NCI-H187 treated with DMSO at 0.1 percent for 48 hours (cell line): ENCODE data around the gene XKR3.
"Not testable (repeated sequence)": the region's sequence is repeated elsewhere in the genome, so short reads cannot be mapped to it uniquely, and the experiment has no call there.

Source experiments
- DNase-seq: peaks from one replicate; lab custom pipeline; 2025; lab: John Stamatoyannopoulos, UW

The XKR3 gene

DNA sequence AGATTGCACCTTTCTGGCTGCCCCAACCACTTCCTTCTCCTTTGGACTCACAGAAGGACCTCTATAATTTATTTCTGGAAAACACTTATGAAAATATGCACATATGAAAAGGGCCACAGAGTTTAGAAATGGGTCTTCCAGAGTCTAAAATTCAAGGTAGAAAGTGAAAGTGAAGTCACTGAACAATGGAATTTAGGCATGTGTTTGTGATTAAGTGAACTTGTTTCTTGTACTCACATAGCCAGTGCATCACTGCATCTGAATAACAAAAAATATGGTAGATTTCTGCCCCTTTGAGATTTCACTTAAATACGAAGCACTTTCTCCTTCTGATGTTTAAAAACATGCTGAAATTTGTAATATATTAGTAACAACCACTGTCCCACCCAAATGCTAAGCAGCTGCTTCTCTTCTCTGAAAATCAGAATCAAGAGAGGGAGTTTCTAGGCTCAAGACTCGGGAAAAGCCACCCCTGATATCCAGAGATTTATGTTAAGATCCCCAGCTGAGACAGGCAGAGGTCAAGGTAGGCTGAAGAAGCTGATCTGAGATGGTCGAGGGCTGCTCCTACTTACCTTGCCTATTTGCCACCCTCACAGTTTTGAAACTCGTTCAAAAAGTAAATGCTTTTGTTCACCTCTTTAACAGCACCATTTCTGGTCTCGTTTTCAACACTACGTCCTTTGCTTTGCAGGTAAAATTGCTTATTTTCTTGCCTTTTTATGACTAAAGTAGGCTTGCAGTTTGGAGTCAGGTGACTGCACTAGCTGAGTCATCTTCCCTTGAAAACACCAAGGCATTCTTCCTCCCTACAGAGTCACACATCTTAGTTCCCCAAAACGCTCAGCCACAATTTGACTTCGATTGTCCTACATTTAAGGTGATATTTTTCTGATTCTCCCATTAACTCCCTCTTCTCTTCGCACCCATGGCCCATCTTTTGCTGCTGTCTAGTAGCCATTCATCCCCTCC, at the start of gene XKR3:
XKR3 (minus strand) TSS at position 696 of the 972 bp plus-strand sequence. CDS start 17,338 bp downstream, outside the sequence.
- DNase-seq, result no peak

DNA sequence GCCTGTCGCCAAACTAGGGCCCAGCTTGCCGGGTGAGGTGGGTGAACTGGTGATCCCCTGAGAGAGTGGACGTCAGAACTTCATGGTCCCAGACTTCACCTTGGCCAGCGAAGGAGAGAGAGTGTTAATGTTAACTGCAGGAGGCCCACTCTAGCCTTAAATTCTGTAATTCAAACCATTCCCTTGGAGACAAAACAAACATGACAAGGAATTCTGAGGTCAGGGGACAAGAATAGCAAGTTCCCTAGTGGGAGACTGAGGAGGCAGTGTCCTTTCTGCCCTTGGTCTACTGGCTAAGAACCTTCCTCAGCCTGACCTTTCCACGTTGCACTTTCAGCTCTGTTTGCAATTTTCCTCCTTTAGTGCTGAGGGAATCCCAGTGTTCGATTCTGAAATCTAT, 44.4 kb upstream of the XKR3 start:
- not testable (repeated sequence) for DNase-seq

DNA sequence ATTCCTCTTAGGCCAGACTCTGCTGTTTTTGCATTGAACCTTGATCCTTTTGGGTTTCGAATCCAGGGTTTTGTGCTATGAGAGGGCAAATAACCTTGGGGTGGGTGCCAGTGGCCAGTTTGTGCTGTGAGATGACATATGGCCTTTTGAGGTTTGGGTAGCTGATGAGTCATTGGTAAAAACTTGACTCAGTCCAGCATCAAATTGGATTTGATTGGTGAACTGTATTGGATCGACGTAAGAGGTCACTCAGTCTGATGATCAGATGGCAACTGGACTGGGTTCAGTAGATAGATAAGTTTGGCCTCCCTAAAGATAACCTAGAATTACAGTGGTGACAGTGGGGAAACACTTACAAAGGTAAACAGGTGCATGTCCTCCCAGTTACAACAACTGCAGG, 41.0 kb upstream of the XKR3 start:
- no peak for DNase-seq

DNA sequence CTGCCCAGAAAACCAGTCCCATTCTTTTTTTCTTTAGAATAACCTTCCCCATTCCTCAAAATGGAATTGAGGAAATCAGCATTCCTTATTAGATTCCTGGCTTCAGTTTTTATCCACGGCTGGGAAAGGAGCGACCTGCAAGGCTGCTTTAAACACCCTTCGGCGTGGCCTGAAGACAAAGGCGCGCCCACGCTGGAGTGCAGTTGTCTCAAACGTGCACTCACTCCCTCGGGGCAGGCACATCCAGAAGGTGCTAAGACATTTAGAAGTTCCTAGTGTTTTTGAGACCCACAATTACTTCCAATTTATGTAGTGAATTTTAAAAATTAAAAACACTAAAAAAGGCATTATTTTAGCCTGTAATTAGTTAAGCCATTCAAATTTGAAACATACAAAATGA, 31.6 kb upstream of the XKR3 start:
- DNase-seq, result not testable (repeated sequence)

DNA sequence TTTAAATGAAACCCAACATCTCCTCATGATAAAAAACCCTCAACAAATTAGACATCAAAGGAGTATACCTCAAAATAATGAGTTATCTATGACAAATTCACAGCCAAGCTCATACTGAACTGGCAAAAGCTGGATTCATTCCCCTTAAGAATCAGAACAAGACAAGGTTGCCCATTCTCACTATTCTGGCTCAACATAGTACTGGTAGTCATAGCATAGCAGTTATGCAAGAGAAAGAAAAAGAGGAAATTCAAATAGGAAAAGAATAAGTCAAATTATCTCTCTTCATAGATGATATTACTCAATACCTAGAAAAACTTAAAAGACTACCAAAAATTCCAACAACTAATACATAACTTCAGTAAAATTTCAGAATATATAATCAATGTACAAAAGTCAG, 29.4 kb upstream of the XKR3 start:
- no peak for DNase-seq

DNA sequence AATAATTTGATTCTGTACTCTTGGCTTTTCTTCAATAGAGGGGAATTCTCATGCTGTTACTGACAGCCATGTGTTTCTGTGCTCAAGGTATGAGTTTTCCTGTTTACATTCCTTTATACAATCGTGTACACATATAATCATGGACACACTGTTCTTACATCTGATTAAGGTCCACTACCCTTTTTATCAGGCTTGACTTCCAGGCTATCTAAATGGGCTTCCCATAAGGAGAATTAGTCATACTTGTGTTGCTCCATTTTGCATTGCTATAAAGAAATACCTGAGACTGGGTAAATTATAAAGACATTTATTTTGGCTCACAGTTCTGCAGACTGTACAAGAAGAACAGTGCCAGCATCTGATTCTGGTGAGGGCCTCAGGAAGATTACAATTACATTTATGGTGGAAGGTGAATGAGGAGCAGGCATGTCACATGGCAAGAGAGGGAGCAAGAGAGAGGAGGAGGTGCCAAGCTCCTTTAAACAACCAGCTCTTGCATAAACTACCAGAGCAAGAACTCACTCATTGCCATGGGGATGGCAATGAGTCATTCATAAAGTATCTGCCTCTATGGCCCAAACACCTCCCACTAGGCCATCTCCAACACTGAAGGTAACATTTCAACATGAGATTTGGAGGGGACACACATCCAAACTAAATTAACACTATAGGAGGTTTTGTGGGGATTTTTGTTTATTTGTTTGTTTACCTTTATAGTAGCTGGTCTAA, 26.2 kb upstream of the XKR3 start:
- not testable (repeated sequence) for DNase-seq

DNA sequence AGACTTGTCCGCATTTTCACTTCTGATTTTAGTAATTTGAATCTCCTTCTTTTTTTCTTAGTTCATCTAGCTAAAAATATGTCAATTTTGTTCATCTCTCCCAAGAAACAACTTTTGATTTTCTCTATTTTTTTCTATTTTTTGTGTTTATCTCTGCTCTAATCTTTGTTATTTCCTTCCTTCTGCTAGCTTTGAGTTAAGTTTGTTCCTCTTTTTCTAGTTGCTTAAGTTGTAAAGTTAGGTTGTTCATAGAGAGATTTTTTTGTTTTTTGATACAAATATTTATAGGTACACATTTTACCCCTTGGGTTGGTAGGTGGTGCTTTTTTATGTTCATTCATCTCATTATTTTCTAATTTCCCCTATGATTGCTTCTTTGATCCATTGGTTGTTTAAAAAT, 22.1 kb upstream of the XKR3 start:
- DNase-seq, result no peak

DNA sequence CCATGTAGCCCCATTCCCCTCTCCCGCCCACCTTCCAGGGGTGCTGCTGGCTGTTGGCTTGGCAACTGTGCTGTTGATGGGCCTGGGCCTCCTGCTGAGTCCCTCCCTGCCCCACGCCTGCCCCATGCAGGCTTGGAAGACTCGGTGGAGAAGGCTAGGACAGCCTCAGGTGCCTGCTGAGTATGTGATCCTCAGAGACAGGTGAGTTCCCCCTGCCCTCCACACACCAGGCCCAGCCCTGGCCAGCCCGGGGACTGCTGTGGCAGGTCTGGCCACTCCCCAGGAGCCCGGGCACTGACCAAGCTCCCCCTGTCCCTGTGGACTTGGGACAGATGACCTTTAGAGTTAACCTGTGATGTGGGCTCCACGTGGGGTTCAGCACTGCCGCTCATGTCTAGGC, 20.7 kb upstream of the XKR3 start:
- DNase-seq, result no peak

DNA sequence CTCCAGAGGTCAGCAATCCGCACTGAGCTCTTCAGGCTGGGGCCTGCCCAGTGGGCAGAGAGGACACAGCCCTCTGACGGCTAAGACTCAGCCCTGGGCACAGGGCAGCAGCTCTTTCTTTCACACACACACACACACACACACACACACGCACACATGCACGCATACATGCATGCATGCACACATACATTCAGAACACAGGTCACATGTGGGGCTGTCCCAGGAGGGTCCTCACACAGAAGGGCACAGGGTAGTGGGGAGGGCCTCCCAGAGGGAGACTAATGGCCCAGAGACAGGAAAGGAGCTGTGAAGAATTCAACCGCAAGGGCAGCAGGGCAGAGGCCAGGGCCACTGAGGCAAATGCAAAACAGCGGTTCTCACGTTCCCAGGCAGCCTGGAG, 20.3 kb upstream of the XKR3 start:
- no peak for DNase-seq

DNA sequence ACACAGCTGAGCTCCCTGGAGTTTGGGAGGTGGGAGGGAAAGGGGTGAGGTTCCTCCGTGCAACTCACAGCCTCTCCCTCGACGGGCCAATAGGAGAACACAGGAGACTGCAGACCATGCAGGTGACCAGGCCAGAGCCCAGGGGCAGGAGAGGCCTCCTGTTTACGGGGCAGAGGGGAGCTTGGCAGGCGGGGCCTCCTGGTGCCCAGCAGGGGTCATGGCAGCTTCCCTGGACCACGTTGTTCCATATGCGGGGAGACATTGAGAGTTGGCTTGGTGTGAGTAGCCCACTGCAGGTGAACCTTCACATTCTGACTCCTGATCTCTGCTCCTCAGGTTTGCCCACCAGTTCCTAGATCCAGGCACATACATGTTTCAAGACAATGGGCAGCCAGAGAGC, 19.3 kb upstream of the XKR3 start:
- DNase-seq, result no peak

DNA sequence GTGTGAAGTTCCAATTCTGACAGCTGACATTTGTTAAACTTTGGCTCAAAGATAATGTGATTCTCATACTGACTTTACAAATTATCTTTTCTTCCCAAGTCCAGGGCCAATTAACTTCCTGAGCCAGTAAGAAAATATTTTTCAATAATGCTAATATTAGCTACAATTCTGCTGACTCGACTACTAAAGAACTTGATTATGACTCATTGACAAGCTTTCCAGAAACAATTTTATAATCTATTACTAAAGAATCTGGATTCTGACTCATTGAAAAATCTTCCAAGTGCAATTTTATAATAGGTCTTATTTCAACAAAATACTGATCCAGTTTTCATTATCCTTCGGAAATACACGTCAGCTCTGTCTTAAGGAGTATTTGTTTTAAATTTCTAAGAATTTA, 12.9 kb upstream of the XKR3 start:
- DNase-seq, result no peak

DNA sequence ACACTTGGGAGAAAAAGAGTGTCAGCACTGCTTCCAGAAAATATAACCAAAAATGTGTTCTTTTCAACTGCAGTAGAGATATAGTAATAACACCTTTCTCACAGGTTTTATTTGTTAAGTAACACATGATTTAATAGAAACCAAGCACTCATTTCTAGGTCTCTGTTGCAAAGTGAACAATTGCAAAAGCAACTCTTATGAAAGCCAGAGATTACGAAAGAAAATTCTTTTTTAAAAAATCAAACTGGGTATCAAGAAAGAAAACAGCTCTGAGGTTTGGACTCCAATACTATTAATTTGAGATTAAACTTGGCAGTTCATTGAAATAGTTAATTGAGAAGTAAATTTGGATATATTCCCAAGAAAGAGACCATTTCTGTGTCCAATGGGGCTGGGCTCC, 9.8 kb upstream of the XKR3 start:
- no peak for DNase-seq

DNA sequence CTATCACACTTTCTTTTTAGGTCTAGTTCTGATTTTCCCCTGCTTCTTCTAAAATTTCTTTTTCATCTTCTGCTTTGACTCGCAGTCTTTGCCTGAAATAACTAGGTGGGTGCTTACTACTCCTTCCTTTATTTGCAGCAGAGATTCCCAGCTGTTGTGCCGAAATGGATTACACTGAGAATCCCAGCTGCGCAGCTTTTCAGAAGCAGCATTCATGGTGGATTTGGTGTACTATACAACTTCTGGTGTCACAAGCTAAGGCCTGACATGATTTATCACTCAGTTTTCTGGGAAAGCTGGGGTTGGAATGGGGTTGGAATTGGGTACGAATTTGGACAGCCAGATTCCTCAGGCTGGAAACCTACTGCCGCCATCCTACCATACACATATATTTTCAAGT, 6.0 kb upstream of the XKR3 start:
- no peak for DNase-seq

DNA sequence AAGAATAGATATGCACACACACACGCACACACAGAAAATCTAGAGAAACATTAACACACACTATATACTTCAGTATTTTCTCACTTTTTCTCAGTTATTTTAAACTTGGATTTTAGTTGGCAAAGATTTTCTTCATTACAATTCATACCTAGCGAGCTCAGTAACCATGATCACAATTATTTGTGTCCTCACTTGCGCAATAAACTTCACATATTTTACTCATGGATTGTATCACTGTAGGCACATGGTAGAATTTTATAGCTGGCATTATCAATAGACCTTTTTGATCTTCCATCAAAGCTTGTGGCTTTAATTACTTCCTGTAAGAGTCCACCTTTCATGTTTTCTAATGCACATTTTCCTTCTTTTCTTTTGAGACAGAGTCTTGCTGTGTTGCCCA, 4.8 kb upstream of the XKR3 start:
- DNase-seq, result no peak

DNA sequence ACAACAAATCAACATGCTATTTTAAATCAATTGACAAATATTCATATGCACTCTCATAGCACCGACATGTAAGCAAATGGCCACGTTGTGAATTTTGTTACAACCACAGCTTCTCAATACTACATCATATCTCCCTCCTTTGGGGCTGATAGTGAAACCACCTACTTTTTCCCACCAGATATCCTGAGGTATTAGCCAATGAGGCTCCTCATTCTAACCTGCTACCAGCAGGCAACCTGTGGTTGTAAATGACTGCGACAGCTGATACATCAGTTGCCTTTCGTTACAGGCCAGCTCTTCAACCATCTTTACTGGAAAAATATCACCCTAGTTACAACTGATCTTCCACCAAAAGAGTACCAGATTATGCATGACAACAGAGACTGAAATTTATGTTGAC, 3.7 kb upstream of the XKR3 start:
- DNase-seq, result no peak

DNA sequence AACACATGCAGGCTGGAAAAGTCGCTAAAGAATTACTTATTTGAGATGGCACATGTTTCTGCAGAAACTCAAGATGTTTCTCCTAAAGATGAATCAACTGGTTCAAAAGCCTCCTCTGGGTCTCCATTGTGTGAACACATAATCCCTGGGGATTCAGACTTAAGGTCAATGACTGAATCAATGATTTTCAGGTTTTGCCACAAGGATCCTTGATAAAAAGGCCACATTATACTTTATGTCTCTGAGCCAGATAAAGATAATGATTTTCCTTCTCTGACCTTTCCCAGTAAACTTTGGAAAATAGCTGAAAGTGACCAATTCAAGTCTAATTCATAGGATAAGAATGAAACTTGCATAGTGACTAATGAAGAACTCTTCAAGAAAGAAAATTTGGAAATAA, 2.3 kb upstream of the XKR3 start:
- DNase-seq, result no peak

DNA sequence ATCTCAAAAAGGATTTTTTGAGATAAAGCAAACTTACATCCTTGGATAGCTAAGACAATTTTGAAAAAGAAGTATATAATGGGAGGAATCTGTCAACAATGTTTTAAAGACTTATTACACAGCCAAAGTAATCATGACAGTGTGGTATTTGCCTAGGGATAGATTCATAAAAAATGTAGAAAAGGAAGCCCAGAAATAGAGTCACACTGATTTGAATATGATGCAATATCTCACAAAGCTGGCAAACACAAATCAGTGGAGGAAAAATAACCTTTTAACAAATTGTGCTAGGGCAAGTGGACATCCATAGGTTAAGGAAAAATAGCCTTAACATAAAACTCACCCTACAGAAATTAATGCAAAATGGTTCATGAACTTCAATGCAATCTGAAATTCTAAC, 6.0 kb downstream of the XKR3 start:
- no peak for DNase-seq

DNA sequence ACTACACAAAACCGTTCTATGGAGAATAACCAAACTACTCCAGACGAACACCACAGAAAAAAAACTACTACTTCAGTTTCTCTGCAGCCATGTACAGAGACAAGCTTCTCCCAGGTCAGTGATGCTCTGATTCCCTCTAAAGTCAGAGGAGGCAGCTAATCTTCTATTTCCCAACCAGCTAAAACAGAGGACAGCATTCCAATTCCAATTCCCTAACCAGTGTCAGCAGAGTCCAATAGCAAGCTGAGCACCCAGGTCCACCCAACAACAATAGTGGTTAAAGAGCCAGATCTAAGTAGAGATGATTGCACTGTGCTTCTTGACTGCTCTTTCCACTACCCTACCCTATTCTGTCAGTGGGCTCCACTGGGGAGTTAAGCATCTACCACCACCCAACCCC, 6.7 kb downstream of the XKR3 start:
- DNase-seq, result no peak

DNA sequence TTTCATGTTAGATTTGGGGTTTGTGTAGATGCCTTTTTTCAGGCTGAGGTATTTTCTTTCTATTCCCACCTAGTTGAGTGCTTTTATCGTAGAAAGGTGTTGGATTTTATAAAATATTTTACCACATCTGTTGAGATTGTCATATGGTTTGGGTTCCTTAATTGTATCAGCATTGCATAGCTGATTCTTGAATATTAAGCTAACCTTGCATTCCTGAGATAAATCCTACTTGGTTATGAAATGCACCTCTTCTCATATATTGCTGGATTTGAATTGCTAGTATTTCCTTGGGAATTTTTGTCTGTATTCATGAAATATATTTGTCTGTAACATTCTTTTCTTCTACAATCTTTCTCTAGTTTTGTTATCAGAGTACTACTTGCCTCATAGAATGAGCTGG, 10.1 kb downstream of the XKR3 start:
- no peak for DNase-seq

DNA sequence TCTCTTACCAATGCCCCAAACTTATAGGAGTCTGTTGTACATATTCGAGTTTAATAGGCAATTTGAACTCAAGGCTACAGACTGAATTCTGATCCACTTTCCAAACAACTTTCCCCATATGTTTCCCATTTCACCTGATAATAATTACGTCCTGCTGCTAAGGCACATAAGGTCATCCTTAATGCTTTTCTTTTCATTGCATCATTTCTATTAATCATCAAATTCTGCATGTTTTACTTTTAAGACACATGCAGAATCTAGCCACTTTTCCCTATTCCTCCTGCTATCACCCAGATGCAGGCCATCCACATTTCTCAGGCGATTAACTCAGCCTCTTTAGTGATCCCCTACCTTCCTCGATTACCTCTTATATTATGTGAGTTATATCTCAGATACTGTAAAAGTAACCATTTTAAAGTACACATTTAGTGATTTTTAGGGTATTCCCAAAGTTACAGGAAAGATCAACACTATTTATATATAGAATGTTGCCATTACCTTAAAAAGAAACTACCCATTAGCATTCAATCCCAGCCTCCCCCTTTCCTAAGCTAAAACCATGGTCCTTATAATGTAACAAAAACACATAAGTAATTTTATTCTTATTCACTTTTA, 14.9 kb downstream of the XKR3 start:
- no peak for DNase-seq

DNA sequence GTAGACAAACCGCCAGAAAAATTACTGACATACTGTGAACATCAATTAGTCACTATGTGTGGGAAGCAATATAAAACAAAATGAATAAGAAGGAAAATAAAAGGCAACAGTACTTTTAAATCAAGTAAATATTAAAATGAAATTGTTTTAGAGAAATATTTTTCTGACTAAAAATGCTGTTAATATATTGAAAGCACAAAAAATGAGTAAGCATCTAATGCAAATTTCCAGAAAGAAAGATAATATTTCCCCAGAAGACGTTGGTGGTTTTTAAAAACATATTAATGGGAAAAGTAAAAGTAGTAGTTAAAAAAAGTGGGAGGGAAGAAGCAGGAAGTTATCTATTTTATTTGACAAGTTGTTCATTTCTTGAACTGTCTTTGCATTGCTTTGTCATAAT, 16.5 kb downstream of the XKR3 start:
- DNase-seq, result no peak

DNA sequence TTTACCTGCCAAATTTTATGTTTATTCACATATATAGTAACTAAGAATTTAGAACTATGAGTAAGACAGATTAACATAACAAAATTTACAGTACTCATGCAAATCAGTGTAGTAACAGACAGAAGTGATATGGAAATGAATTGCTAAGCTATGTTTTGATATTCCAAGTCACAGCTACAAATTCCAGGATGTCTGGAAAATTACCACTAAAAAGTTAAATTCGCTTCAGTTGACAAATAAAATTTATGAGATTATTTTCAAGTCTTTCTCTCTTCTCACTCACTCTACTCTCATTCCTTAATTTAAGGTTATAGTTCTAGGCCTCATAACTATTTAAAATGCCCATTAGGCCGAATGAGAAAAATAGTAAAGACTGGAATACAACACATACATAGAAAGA, 18.1 kb downstream of the XKR3 start:
- DNase-seq, result no peak

DNA sequence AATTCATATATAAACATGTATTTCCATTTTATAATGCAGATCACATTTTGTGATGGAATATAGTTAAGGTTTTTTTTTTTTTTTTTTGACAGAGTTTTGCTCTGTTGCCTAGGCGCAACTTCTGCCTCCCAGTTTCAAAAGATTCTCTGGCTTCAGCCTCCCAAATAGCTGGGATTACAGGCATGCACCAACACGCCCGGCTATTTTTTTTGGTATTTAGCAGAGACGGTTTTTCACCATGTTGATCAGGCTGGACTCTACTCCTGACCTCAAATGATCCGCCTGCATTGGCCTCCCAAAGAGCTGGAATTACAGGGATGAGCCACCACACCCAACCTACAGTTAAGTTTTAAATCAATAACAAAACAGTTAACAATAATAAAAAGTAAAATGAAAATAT, 18.8 kb downstream of the XKR3 start:
- no peak for DNase-seq
